Measurements from ENCODE around the gene HYAL1.
A peak's percentile ranks its signal among the peaks of the same experiment; 100 is the strongest.

Gene HYAL1

GRCh38 chr3:50303013-50303815 lies at the start of gene HYAL1:
Gene HYAL1 (minus strand): TSS chr3:50303574. CDS start chr3:50302956, 618 bp downstream.
- DNase-seq, result no peak

GRCh38 chr3:50352781-50353180 lies 49.4 kb upstream of the HYAL1 start:
- DNase-seq, result no peak

GRCh38 chr3:50351323-50351697 lies 47.9 kb upstream of the HYAL1 start:
- DNase-seq, result no peak

- DNase-seq, result peak; percentile 50
Observed at GRCh38 chr3:50350527-50351322, 47.4 kb upstream of the HYAL1 start, which contains the start of the genes CYB561D2 and NPRL2. Gene CYB561D2 (plus strand): TSS chr3:50350862. CDS start chr3:50351434, 572 bp downstream. Gene NPRL2 (minus strand): TSS chr3:50350775. CDS start chr3:50350652, 123 bp downstream.

- no peak for DNase-seq
Observed at GRCh38 chr3:50350213-50350526, 46.8 kb upstream of the HYAL1 start.

- DNase-seq, result no peak
Observed at GRCh38 chr3:50347187-50347813, 43.9 kb upstream of the HYAL1 start.

- DNase-seq, result no peak
Observed at GRCh38 chr3:50345586-50346234, 42.3 kb upstream of the HYAL1 start, which contains the start of gene ZMYND10. Gene ZMYND10 (minus strand): TSS chr3:50345732. CDS start chr3:50345579, 153 bp downstream.

GRCh38 chr3:50345008-50345407 lies 41.6 kb upstream of the HYAL1 start:
- no peak for DNase-seq

- DNase-seq, result no peak
Observed at GRCh38 chr3:50342813-50343633, 39.6 kb upstream of the HYAL1 start.

GRCh38 chr3:50341996-50342650 lies 38.7 kb upstream of the HYAL1 start:
- DNase-seq, result no peak

- no peak for DNase-seq
Observed at GRCh38 chr3:50341537-50341936, 38.2 kb upstream of the HYAL1 start.

- DNase-seq, result no peak
Observed at GRCh38 chr3:50340448-50341329, 37.3 kb upstream of the HYAL1 start, which contains the start of gene RASSF1. Gene RASSF1 (minus strand): TSS chr3:50340836. CDS start chr3:50340805, 31 bp downstream.

- no peak for DNase-seq
Observed at GRCh38 chr3:50340147-50340447, 36.7 kb upstream of the HYAL1 start.

GRCh38 chr3:50339485-50340146 lies 36.2 kb upstream of the HYAL1 start:
- no peak for DNase-seq

- no peak for DNase-seq
Observed at GRCh38 chr3:50338965-50339364, 35.6 kb upstream of the HYAL1 start.

- DNase-seq, result peak; percentile 90
Observed at GRCh38 chr3:50337175-50337861, 33.9 kb upstream of the HYAL1 start.

GRCh38 chr3:50336452-50337174 lies 33.2 kb upstream of the HYAL1 start:
- no peak for DNase-seq

GRCh38 chr3:50334339-50335075 lies 31.1 kb upstream of the HYAL1 start:
- DNase-seq, result no peak

All from NCI-H524 treated with DMSO at 0.1 percent for 48 hours (cell line).